Measurements from ENCODE around the gene ARNT2.

The ARNT2 gene

DNA sequence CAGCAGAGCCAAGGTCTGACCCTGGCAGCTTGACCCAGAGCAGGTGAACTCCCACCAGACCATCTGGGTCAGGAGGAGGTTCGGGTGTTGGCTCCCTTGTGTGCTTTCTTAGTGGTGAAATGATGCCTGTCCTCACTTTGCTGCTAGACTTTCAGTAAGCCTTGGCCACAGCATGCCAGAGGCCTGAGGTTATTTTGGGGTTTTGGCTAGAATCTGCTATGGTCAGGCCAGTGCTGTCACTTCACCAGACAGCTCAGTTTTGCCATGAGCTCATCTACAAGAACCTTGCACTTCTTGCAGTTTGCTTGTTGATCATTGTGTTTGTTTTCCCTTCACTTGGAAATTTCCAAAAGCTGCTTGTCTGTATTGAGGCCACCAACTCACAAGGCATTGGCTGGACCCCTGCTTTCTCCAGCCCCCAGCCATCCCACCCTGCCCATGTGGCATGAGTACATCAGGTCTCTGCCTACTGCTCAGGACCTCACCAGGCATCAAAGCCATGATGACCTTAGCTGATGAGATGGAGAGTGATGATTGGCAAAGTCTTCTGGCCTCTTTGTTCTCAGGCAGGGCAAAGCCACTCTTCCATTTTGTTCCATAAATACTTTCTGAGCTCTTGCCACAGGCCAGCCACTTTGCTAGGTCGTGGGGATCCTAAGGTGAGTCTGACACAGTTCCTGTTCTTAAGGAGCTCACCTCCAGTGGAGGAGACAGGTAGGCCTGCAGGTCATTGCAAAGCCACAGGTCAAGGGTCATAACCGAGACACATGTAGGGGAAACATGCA is 122.6 kb downstream of the ARNT2 start:
- DNase-seq: no peak

DNA sequence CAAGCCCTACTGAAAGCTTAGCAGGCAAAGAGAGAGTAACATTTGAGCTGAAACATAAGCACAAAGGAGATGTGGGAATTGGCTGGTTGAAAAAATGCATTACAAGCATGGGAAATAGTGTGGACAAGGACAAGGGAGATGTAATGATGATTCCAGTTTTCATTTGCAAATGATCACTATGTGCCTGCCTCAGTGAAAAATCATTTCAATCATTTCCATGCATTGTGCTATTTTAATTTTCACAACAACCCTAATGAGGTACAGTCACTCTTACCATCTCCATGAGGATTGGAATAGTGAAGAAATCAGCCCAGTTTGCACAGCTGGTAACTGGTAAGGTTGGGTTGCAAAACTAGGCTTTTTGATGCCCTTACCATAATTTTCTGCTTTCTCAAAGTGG is 123.2 kb downstream of the ARNT2 start:
- no peak for DNase-seq

GRCh38 chr15:80527961-80528360 is 123.8 kb downstream of the ARNT2 start:
- no peak for DNase-seq

DNA sequence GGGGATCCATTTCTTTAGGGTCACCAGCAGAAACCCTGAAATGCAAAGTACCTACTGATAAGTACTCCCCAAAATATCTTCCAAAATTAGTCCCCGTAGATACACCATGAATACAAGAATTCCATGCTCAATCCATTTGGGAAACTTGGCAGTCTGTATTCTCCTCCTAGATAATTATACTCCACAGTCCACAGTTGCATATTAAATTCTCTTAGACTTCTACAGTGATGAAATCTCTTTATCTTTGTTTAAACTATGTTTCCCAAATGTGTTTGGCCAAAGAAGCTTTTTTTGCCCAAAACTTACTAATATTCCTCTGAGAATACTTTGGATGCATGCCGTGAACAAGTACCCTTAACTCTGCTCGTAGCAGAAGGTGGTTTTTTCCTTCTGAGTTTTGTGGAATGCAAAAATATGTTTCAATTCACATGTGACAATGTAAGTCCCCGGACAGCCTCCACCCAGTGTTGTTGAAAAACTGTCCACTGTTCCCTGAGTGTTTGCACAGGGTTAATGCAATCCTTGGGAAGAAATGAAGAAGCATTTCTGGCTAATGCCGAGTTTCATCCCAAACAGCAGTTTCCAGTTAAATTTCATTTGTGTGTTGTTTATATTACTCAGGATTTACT is 126.7 kb downstream of the ARNT2 start:
- DNase-seq: no peak

DNA sequence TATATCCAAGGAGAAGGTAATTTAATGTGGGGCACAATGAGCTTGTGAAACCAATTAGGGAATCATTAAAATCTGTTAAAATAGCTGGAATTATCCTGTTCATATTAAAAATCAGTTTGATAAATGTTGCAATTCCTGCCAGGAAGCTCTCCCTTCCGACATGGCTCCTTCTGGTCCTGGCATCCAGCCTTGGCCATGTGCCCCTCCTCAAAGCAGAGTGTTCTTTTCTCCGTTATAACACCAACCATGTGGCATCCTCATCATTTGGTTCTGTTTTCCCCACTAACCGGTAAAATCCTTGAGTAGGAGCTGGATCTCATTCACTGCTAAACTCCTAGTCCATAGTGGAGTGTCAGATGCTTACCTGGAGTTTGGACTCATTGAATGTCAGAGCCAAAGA is 127.2 kb downstream of the ARNT2 start:
- no peak for DNase-seq

GRCh38 chr15:80531796-80532195 is 127.6 kb downstream of the ARNT2 start:
- DNase-seq: no peak

DNA sequence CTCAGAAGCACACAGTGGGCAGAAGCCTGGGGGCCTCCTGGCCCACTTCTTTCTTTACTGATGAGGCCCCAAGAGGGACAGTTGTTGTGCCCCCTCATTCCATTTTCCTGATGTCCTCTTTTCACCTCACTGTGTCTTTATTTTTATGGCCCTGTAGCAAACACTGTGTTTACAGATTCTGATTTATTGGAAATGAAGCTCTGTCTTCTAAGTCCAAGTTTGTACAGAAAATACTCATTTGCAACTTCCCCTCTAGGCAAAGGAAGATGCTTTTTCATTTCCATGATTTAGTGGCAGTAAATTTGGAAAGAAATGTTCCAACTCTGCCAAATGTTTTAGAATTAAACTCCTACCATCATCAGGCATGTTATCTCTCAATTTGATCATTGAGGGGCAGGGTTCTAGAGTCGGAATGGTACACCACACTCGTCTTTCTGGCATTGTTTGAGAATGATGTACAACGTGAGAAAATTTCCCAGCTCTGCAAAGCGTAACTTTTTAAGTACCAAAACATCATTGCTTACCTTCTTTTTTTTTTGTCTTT is 129.7 kb downstream of the ARNT2 start:
- no peak for DNase-seq

GRCh38 chr15:80536231-80536630 is 132.0 kb downstream of the ARNT2 start:
- no peak for DNase-seq

- no peak for DNase-seq
These were observed 132.5 kb downstream of the ARNT2 start for GRCh38 chr15:80536716-80537115.

GRCh38 chr15:80545078-80545477 is 140.9 kb downstream of the ARNT2 start:
- no peak for DNase-seq

- DNase-seq: no peak
These were observed 143.1 kb downstream of the ARNT2 start for GRCh38 chr15:80547264-80547663.

GRCh38 chr15:80549191-80549590 is 145.0 kb downstream of the ARNT2 start:
- no peak for DNase-seq

- no peak for DNase-seq
These were observed 145.5 kb downstream of the ARNT2 start for GRCh38 chr15:80549654-80550053.

DNA sequence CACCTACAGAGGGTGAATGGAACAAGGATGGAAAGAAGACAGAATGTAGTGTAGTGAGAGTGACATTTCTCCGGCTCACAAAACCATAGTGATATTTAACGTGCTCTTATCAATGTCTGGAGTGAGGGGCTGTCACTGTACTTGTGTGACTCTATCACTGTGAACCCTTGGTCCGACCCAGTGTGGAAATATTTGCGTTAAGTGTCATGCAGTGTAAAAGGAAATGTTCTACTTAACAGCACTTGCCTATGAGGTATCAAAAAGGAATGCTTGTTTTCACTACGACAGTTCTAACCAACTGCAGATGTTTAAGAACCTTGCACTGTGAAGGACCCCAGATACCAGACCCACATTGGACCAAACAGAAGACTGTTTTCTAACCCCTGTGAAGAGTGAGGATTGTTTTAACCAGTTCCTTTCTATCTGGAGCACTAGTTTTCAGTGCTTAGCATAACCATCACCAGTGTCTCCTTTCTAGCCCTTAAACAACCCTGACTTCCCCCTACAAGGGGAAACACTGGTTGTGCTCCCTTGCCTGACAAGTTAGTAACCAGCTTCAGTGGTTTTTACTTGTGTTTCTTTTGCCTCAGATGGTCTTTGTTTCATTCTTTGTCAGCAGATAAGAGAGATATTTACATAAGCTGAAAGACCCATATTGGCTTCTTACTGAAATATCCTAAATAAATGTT is 146.2 kb downstream of the ARNT2 start:
- DNase-seq: no peak

- no peak for DNase-seq
These were observed 146.7 kb downstream of the ARNT2 start for GRCh38 chr15:80550908-80551260.

DNA sequence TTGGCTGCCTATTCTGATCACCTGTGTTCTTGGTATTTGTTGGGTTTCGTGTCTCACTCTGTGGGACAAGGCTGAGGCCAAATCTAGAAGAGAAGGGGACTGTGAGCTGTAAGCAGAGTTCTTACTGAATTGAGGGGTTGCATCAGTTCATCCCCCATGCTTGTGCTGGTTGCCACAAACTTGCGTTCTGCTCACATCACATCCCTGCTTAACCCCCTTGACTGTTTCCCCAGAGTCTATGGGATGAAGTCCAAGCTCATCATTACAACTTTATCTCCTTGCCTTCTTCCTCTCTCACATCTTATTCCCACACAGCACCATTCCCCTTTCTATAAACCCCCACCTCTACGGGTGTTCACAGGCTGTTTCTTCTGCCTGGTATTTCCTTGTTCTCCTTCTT is 147.2 kb downstream of the ARNT2 start:
- DNase-seq: no peak

GRCh38 chr15:80554560-80554959 is 150.4 kb downstream of the ARNT2 start:
- no peak for DNase-seq

DNA sequence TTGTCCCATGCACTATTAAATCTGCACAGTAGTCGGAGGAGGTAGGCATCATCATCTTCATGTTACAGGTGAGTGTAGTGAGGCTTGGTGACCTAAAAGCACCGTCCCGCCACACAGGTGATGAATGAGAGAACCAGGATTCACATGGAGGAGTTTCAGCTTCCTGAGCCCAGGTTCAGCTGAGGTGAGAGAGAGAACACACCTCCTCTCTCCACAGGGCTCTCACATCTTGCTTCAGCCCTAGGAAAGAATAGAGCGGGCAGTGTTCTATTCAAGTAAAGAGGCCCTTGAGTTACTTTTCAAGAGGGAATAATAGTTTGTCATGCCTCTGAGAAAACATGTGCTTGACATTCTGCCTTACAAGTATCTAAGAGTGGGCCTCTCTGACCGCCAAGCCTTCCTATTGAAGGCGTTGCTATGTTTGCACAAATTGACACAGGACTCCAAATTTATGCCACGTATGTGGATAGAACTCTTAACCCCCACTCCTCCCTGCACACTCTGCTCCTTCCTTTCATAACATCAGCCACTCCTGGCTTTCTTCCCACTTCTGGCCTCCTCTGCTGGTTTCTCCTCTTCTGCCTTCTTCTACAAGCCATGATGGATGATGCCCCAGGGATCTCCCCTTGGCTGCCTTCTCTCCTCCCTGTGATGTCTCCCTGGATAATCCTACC is 152.6 kb downstream of the ARNT2 start:
- DNase-seq: no peak

- DNase-seq: no peak
These were observed 153.5 kb downstream of the ARNT2 start for GRCh38 chr15:80557441-80558234.

GRCh38 chr15:80558631-80559319 is 154.6 kb downstream of the ARNT2 start:
- DNase-seq: no peak

- no peak for DNase-seq
These were observed 155.1 kb downstream of the ARNT2 start for GRCh38 chr15:80559320-80559693.

DNA sequence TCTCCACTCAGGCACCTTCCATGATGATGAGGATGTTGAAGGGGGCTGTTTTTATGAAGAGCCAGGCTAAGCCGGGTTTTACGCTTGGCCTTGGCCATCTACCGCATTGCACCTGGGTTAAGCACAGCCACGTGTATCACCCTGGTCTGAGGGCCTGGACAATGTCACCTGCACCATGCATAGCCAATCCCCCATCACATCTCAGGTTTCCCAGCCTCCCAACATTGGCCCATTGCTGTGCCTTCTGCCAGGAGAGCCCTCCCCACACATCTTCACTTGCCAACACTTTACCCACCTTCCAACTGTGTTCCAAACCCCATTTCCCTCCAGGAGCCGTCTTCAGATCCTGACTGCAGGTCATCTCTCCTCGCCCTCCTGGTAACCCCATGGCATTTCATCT is 155.6 kb downstream of the ARNT2 start:
- no peak for DNase-seq
